Right ventricle myocardium superior (tissue), 1 donor: ENCODE results near the gene SEPTIN3. TPM values are rescaled to one million over a fixed set of nuclear protein-coding genes. Genes with fewer than 3 reads are reported as not detected.

Experiments
- ATAC-seq: fragments of 200-7000 bp; cut with Tn5 transposase; one replicate; pipeline ENCODE4 v1.9.1; 2020; ENCODE audit warnings: mild to moderate bottlenecking; ENCODE audit not compliant: poor library complexity
- DNase-seq: peaks from one replicate; pipeline ENCODE4 v3.0.0-alpha.2; 2020
- intact Hi-C: fragments of 100-400 bp; cut with DNase I; formaldehyde crosslinking; loops from one replicate; pipeline ENCODE4 v1.11.2; 2022
- long read RNA-seq: library from polyadenylated mRNA; unstranded; transcript quantifications from one replicate; pipeline ENCODE4 v2.0.0, GENCODE V29; 2021
- total RNA-seq: library from RNA; stranded (reverse); fragmentation: NEBNext Ultra II Directional; extraction: Animal tissue kit (Norgen Biotek cat#: 25700); gene quantifications from one replicate; pipeline ENCODE4 v1.2.1, GENCODE V29; 2021
- donor health status: DM: no; HTN: yes; CAD: no; lungs with severe emphysema.

SEPTIN3 gene
- total RNA-seq: 0.08 TPM
- long read RNA-seq: 0 reads

GRCh38 chr22:41969110-41969646 is at the start of gene SEPTIN3:
SEPTIN3 (plus strand) TSS chr22:41969443; CDS start chr22:41971493, 2,050 bp downstream.
- intact Hi-C loops: loop anchor here (10.0 kb wide), 1 partner anchor 466 kb away; the partner anchor contains the start of gene NFAM1
- DNase-seq (no peak), ATAC-seq (no peak)

GRCh38 chr22:41920271-41920976 is 48.8 kb upstream of the SEPTIN3 start:
- DNase-seq (no peak), ATAC-seq (no peak)
- intact Hi-C loops: no loop called here

- intact Hi-C loops: no loop called here
- DNase-seq: no peak
- ATAC-seq: no peak
Observed at GRCh38 chr22:41922328-41922727, 46.9 kb upstream of the SEPTIN3 start.

- intact Hi-C loops: no loop called here
- ATAC-seq (no peak), DNase-seq (no peak)
Observed at GRCh38 chr22:41922940-41923594, 46.2 kb upstream of the SEPTIN3 start.

GRCh38 chr22:41923595-41924276 is 45.5 kb upstream of the SEPTIN3 start:
- DNase-seq: no peak
- no peak for ATAC-seq
- intact Hi-C loops: no loop called here

- intact Hi-C loops: no loop called here
- ATAC-seq: peak; percentile 86
- peak; percentile 79 for DNase-seq
Observed at GRCh38 chr22:41925783-41926460, 43.3 kb upstream of the SEPTIN3 start.

GRCh38 chr22:41927813-41928212 is 41.4 kb upstream of the SEPTIN3 start:
- DNase-seq: no peak
- ATAC-seq: no peak
- intact Hi-C loops: no loop called here

GRCh38 chr22:41928593-41929417 is 40.4 kb upstream of the SEPTIN3 start:
- ATAC-seq (no peak), DNase-seq (no peak)
- intact Hi-C loops: no loop called here

GRCh38 chr22:41929418-41929810 is 39.8 kb upstream of the SEPTIN3 start:
- intact Hi-C loops: no loop called here
- DNase-seq: peak; percentile 27
- ATAC-seq: no peak

GRCh38 chr22:41931701-41932269 is 37.5 kb upstream of the SEPTIN3 start:
- no peak for ATAC-seq
- intact Hi-C loops: no loop called here
- DNase-seq: no peak

- intact Hi-C loops: no loop called here
- DNase-seq (no peak), ATAC-seq (no peak)
Observed at GRCh38 chr22:41932353-41932752, 36.9 kb upstream of the SEPTIN3 start.

GRCh38 chr22:41933411-41934177 is 35.6 kb upstream of the SEPTIN3 start:
- peak; percentile 38 for DNase-seq
- intact Hi-C loops: no loop called here
- no peak for ATAC-seq

- intact Hi-C loops: no loop called here
Observed at GRCh38 chr22:41934284-41935014, 34.8 kb upstream of the SEPTIN3 start.

GRCh38 chr22:41935015-41935351 is 34.3 kb upstream of the SEPTIN3 start:
- peak; percentile 83 for ATAC-seq
- DNase-seq: peak; percentile 69
- intact Hi-C loops: no loop called here

More at GRCh38 chr22:41934284-41935014, 34.8 kb upstream of the SEPTIN3 start:
- no peak for DNase-seq
- ATAC-seq: peak; percentile 54

- no peak for ATAC-seq
Observed at GRCh38 chr22:41935509-41935908, 33.7 kb upstream of the SEPTIN3 start.

GRCh38 chr22:41936894-41937169 is 32.4 kb upstream of the SEPTIN3 start:
- ATAC-seq (no peak), DNase-seq (no peak)
- intact Hi-C loops: no loop called here

More at GRCh38 chr22:41935509-41935908, 33.7 kb upstream of the SEPTIN3 start:
- intact Hi-C loops: no loop called here
- peak; percentile 36 for DNase-seq
